B cell (primary cell): Measurements from ENCODE around the gene CPS1.
A peak's percentile ranks its signal among the peaks of the same experiment; 100 is the strongest.

Experiments
- CTCF ChIP-seq: fragments of 200-600 bp; IDR thresholded peaks from one replicate; pipeline ENCODE4 v1.8.0; 2022; ENCODE audit warnings: antibody characterized with exemption, mild to moderate bottlenecking
- EZH2 ChIP-seq: IDR thresholded peaks from 2 replicates; pipeline ENCODE4 v1.6.1; 2012; ENCODE audit warnings: borderline replicate concordance, low read depth, mild to moderate bottlenecking, moderate library complexity, low read length; ENCODE audit not compliant: insufficient read depth, poor library complexity, severe bottlenecking

GRCh38 chr2:210577263-210578071 lies 21.1 kb downstream of the CPS1 start:
- TF ChIP-seq CTCF = peak; percentile 80
- no peak for TF ChIP-seq EZH2
